ENCODE measurements around the gene SLC10A4.

SLC10A4 gene

GRCh38 chr4:48504026-48504330 lies 20.8 kb downstream of the SLC10A4 start:
- TF ChIP-seq CTCF (IDR thresholded peaks at IDR 0.05; ENCODE audit: control insufficient read depth, insufficient read depth, low read depth, low read length, missing control alignments): no peak
- H3K4me3 ChIP-seq (ENCODE audit: control insufficient read depth, low read depth, low read length): no peak overlapping the region
- DNase-seq (ENCODE audit: low read depth): no peak

- TF ChIP-seq CTCF (IDR thresholded peaks at IDR 0.05; ENCODE audit: control insufficient read depth, insufficient read depth, low read depth, low read length, missing control alignments): no peak
- DNase-seq (ENCODE audit: low read depth): no peak
Measured at GRCh38 chr4:48504352-48504751, 21.2 kb downstream of the SLC10A4 start.

GRCh38 chr4:48506716-48507115 lies 23.6 kb downstream of the SLC10A4 start:
- no peak overlapping the region for H3K4me3 ChIP-seq (ENCODE audit: control insufficient read depth, low read depth, low read length)
- no peak for DNase-seq (ENCODE audit: low read depth)
- TF ChIP-seq CTCF (IDR thresholded peaks at IDR 0.05; ENCODE audit: control insufficient read depth, insufficient read depth, low read depth, low read length, missing control alignments): no peak

More at GRCh38 chr4:48504352-48504751, 21.2 kb downstream of the SLC10A4 start:
- H3K4me3 ChIP-seq (ENCODE audit: control insufficient read depth, low read depth, low read length): no peak overlapping the region

- DNase-seq (ENCODE audit: low read depth): no peak
- TF ChIP-seq CTCF (IDR thresholded peaks at IDR 0.05; ENCODE audit: control insufficient read depth, insufficient read depth, low read depth, low read length, missing control alignments): no peak
- no peak overlapping the region for H3K4me3 ChIP-seq (ENCODE audit: control insufficient read depth, low read depth, low read length)
Measured at GRCh38 chr4:48509543-48509942, 26.4 kb downstream of the SLC10A4 start.

DNA sequence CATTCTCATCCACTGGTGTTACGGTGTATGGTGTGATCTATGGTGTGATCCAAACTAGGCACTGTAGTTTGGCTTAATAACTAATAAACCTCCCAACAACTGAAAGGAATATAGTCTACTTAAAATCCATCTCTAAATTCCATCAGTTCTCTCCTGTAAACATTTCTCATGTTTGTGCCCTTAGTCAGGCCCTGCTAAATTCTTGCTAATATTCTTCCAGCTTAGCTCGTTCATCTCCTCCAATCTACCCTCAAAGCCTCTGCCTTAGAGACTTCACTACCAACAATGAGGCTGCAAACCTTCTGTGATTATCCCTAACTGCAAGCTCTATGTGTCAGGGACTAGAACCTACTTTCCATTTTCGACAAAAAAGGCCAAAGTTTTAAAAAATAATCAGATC lies 35.0 kb downstream of the SLC10A4 start:
- no peak for TF ChIP-seq CTCF (IDR thresholded peaks at IDR 0.05; ENCODE audit: control insufficient read depth, insufficient read depth, low read depth, low read length, missing control alignments)
- no peak overlapping the region for H3K4me3 ChIP-seq (ENCODE audit: control insufficient read depth, low read depth, low read length)
- DNase-seq (ENCODE audit: low read depth): no peak

GRCh38 chr4:48526406-48526805 lies 43.3 kb downstream of the SLC10A4 start:
- no peak for DNase-seq (ENCODE audit: low read depth)
- H3K4me3 ChIP-seq (ENCODE audit: control insufficient read depth, low read depth, low read length): no peak overlapping the region
- no peak for TF ChIP-seq CTCF (IDR thresholded peaks at IDR 0.05; ENCODE audit: control insufficient read depth, insufficient read depth, low read depth, low read length, missing control alignments)

GRCh38 chr4:48538358-48538757 lies 55.2 kb downstream of the SLC10A4 start:
- no peak for TF ChIP-seq CTCF (IDR thresholded peaks at IDR 0.05; ENCODE audit: control insufficient read depth, insufficient read depth, low read depth, low read length, missing control alignments)
- no peak overlapping the region for H3K4me3 ChIP-seq (ENCODE audit: control insufficient read depth, low read depth, low read length)
- no peak for DNase-seq (ENCODE audit: low read depth)
